ENCODE data around the gene HAP1.

HAP1 gene

GRCh38 chr17:41730479-41730878 lies 4.0 kb downstream of the HAP1 start:
- Mint-ChIP-seq H3K4me3 (no peak overlapping the region), H3K4me1 (peaks cover 17% of the 10 kb centered on the region), H3K27me3 (ENCODE audit: low read depth, poor library complexity) (peaks cover 71% of the 10 kb centered on the region), H3K9me3 (no peaks in the 10 kb centered on the region), H3K27ac (no peak overlapping the region), H3K36me3 (ENCODE audit: low read depth) (no peaks in the 10 kb centered on the region)
- TF ChIP-seq CTCF (IDR thresholded peaks at IDR 0.05), result no peak
- DNase-seq, result no peak

- H3K4me3 Mint-ChIP-seq, result no peak overlapping the region
- no peak overlapping the region for H3K27ac Mint-ChIP-seq
- H3K9me3 Mint-ChIP-seq, result no peaks in the 10 kb centered on the region
- peaks cover 52% of the 10 kb centered on the region for H3K27me3 Mint-ChIP-seq (ENCODE audit: low read depth, poor library complexity)
- DNase-seq, result no peak
- no peak for TF ChIP-seq CTCF (IDR thresholded peaks at IDR 0.05)
- no peaks in the 10 kb centered on the region for H3K36me3 Mint-ChIP-seq (ENCODE audit: low read depth)
- H3K4me1 Mint-ChIP-seq, result peaks cover 22% of the 10 kb centered on the region
Measured at GRCh38 chr17:41728056-41728455, 6.4 kb downstream of the HAP1 start.

- Mint-ChIP-seq H3K27ac (peak overlapping the region; percentile 51), H3K36me3 (ENCODE audit: low read depth) (no peaks in the 10 kb centered on the region)
Measured at GRCh38 chr17:41725134-41725533, 9.3 kb downstream of the HAP1 start.

GRCh38 chr17:41724476-41725050 lies 9.9 kb downstream of the HAP1 start:
- DNase-seq, result no peak
- H3K27me3 Mint-ChIP-seq (ENCODE audit: low read depth, poor library complexity), result peaks cover 18% of the 10 kb centered on the region
- H3K4me3 Mint-ChIP-seq, result no peak overlapping the region

More at GRCh38 chr17:41725134-41725533, 9.3 kb downstream of the HAP1 start:
- H3K27me3 Mint-ChIP-seq (ENCODE audit: low read depth, poor library complexity), result peaks cover 23% of the 10 kb centered on the region
- no peak overlapping the region for H3K4me3 Mint-ChIP-seq
- H3K4me1 Mint-ChIP-seq, result peaks cover 30% of the 10 kb centered on the region
- no peaks in the 10 kb centered on the region for H3K9me3 Mint-ChIP-seq
- no peak for TF ChIP-seq CTCF (IDR thresholded peaks at IDR 0.05)
- DNase-seq, result no peak

GRCh38 chr17:41723801-41724475 lies 10.5 kb downstream of the HAP1 start:
- Mint-ChIP-seq H3K36me3 (ENCODE audit: low read depth) (no peaks in the 10 kb centered on the region), H3K27ac (no peak overlapping the region), H3K9me3 (no peaks in the 10 kb centered on the region), H3K4me3 (no peak overlapping the region), H3K4me1 (peaks cover 30% of the 10 kb centered on the region), H3K27me3 (ENCODE audit: low read depth, poor library complexity) (peaks cover 18% of the 10 kb centered on the region)
- TF ChIP-seq CTCF (IDR thresholded peaks at IDR 0.05), result no peak
- no peak for DNase-seq

More at GRCh38 chr17:41724476-41725050, 9.9 kb downstream of the HAP1 start:
- Mint-ChIP-seq H3K27ac (peak overlapping the region; percentile 51), H3K9me3 (no peaks in the 10 kb centered on the region), H3K36me3 (ENCODE audit: low read depth) (no peaks in the 10 kb centered on the region), H3K4me1 (peaks cover 30% of the 10 kb centered on the region)
- TF ChIP-seq CTCF (IDR thresholded peaks at IDR 0.05), result no peak

- peaks cover 46% of the 10 kb centered on the region for H3K4me1 Mint-ChIP-seq
- peak overlapping the region; percentile 45 for H3K27ac Mint-ChIP-seq
- no peak for DNase-seq
- H3K36me3 Mint-ChIP-seq (ENCODE audit: low read depth), result no peaks in the 10 kb centered on the region
- H3K27me3 Mint-ChIP-seq (ENCODE audit: low read depth, poor library complexity), result peaks cover 14% of the 10 kb centered on the region
- no peak for TF ChIP-seq CTCF (IDR thresholded peaks at IDR 0.05)
- H3K9me3 Mint-ChIP-seq, result no peaks in the 10 kb centered on the region
- no peak overlapping the region for H3K4me3 Mint-ChIP-seq
Measured at GRCh38 chr17:41722231-41722630, 12.2 kb downstream of the HAP1 start.
